Measurements from ENCODE around the gene LGALS13. TPM values are rescaled to one million over a fixed set of nuclear protein-coding genes. Genes with fewer than 3 reads are reported as not detected.

LGALS13 gene
- total and polyA plus RNA-seq, 2 of the 8 experiments (the other 6 are each of a cell fraction or from before 2014, with no cell fraction given), result not detected

- TF ChIP-seq RNF2 (IDR thresholded peaks at IDR 0.05; ENCODE audit: borderline replicate concordance, low read depth, low read length, missing control alignments, poor library complexity, severe bottlenecking) (no peak), CHD7 (IDR thresholded peaks at IDR 0.05; ENCODE audit: insufficient replicate concordance, low read length) (no peak), TBP (IDR thresholded peaks at IDR 0.05; ENCODE audit: low read depth, low read length) (no peak), SAP30 (IDR thresholded peaks at IDR 0.05; ENCODE audit: insufficient read depth, insufficient replicate concordance, low read length) (no peak), KDM5A (IDR thresholded peaks at IDR 0.05; ENCODE audit: low read length) (no peak), TCF12 (IDR thresholded peaks at IDR 0.05; ENCODE audit: low read depth, low read length) (no peak), SRF (IDR thresholded peaks at IDR 0.05; ENCODE audit: low read depth, low read length) (no peak)
These were observed 14.3 kb upstream of the LGALS13 start (continued) for GRCh38 chr19:39588066-39588465.

Data from H1 (cell line).